ENCODE measurements around the gene OR14C36.

The OR14C36 gene

GRCh38 chr1:248373761-248374160 lies 25.2 kb downstream of the OR14C36 start:
- DNase-seq: no peak
- Mint-ChIP-seq H3K4me3 (no peak overlapping the region), H3K27ac (no peak overlapping the region), H3K36me3 (ENCODE audit: low read depth) (no peaks in the 10 kb centered on the region), H3K4me1 (no peaks in the 10 kb centered on the region), H3K9me3 (peaks cover 97% of the 10 kb centered on the region), H3K27me3 (ENCODE audit: low read depth, poor library complexity) (no peaks in the 10 kb centered on the region)
- TF ChIP-seq CTCF (IDR thresholded peaks at IDR 0.05): no peak

GRCh38 chr1:248375446-248375845 lies 26.9 kb downstream of the OR14C36 start, which contains the start of gene OR2T6:
Gene OR2T6, plus strand, starts transcription at chr1:248375746. Its CDS starts 11,863 bp downstream, at chr1:248387609.
- no peak within 1 kb of the TSS for H3K4me3 Mint-ChIP-seq
- TF ChIP-seq CTCF (IDR thresholded peaks at IDR 0.05): no peak
- H3K36me3 Mint-ChIP-seq (ENCODE audit: low read depth): no peaks in the 10 kb centered on the region
- H3K9me3 Mint-ChIP-seq: peaks cover 87% of the 10 kb centered on the region
- no peaks in the 10 kb centered on the region for H3K4me1 Mint-ChIP-seq
- H3K27me3 Mint-ChIP-seq (ENCODE audit: low read depth, poor library complexity): no peaks in the 10 kb centered on the region
- no peak for DNase-seq
- no peak within 1 kb of the TSS for H3K27ac Mint-ChIP-seq

GRCh38 chr1:248376916-248377315 lies 28.3 kb downstream of the OR14C36 start:
- TF ChIP-seq CTCF (IDR thresholded peaks at IDR 0.05): no peak
- H3K9me3 Mint-ChIP-seq: peaks cover 84% of the 10 kb centered on the region
- DNase-seq: no peak
- no peaks in the 10 kb centered on the region for H3K4me1 Mint-ChIP-seq
- no peak overlapping the region for H3K27ac Mint-ChIP-seq
- no peaks in the 10 kb centered on the region for H3K36me3 Mint-ChIP-seq (ENCODE audit: low read depth)
- H3K4me3 Mint-ChIP-seq: no peak overlapping the region
- H3K27me3 Mint-ChIP-seq (ENCODE audit: low read depth, poor library complexity): no peaks in the 10 kb centered on the region

- no peak overlapping the region for H3K27ac Mint-ChIP-seq
- DNase-seq: no peak
- no peaks in the 10 kb centered on the region for H3K36me3 Mint-ChIP-seq (ENCODE audit: low read depth)
- peaks cover 3% of the 10 kb centered on the region for H3K27me3 Mint-ChIP-seq (ENCODE audit: low read depth, poor library complexity)
- H3K9me3 Mint-ChIP-seq: peaks cover 70% of the 10 kb centered on the region
- no peak for TF ChIP-seq CTCF (IDR thresholded peaks at IDR 0.05)
- no peaks in the 10 kb centered on the region for H3K4me1 Mint-ChIP-seq
- no peak overlapping the region for H3K4me3 Mint-ChIP-seq
Observed at GRCh38 chr1:248380854-248381253, 32.3 kb downstream of the OR14C36 start.

- TF ChIP-seq CTCF (IDR thresholded peaks at IDR 0.05): no peak
- Mint-ChIP-seq H3K4me3 (no peak overlapping the region), H3K27me3 (ENCODE audit: low read depth, poor library complexity) (no peaks in the 10 kb centered on the region), H3K4me1 (no peaks in the 10 kb centered on the region), H3K9me3 (peaks cover 85% of the 10 kb centered on the region), H3K36me3 (ENCODE audit: low read depth) (no peaks in the 10 kb centered on the region), H3K27ac (no peak overlapping the region)
- DNase-seq: no peak
Observed at GRCh38 chr1:248388426-248388825, 39.9 kb downstream of the OR14C36 start.

GRCh38 chr1:248393050-248393449 lies 44.5 kb downstream of the OR14C36 start:
- Mint-ChIP-seq H3K4me3 (no peak overlapping the region), H3K27me3 (ENCODE audit: low read depth, poor library complexity) (no peaks in the 10 kb centered on the region), H3K4me1 (no peaks in the 10 kb centered on the region), H3K36me3 (ENCODE audit: low read depth) (no peaks in the 10 kb centered on the region), H3K27ac (no peak overlapping the region), H3K9me3 (peaks cover 95% of the 10 kb centered on the region)
- DNase-seq: no peak
- TF ChIP-seq CTCF (IDR thresholded peaks at IDR 0.05): no peak
